AG08395 (cell line): ENCODE measurements around the gene NFKBIZ.

ENCODE experiments used
- DNase-seq: peaks from one replicate; pipeline ENCODE4 v3.0.0; 2012; ENCODE audit warnings: mixed read lengths, low spot score

Gene NFKBIZ

GRCh38 chr3:101848754-101849713 is at the start of gene NFKBIZ:
TSS of gene NFKBIZ (plus strand) at chr3:101849514. CDS start at chr3:101849629, 115 bp downstream.
- DNase-seq, result peak; percentile 97

- no peak for DNase-seq
These were observed 48.1 kb upstream of the NFKBIZ start for GRCh38 chr3:101801174-101801573.

- no peak for DNase-seq
These were observed 47.1 kb upstream of the NFKBIZ start for GRCh38 chr3:101802179-101802578.

- DNase-seq, result peak; percentile 78
These were observed 46.0 kb upstream of the NFKBIZ start for GRCh38 chr3:101803173-101803782.

GRCh38 chr3:101803939-101804338 is 45.4 kb upstream of the NFKBIZ start:
- DNase-seq, result no peak

- no peak for DNase-seq
These were observed 42.8 kb upstream of the NFKBIZ start for GRCh38 chr3:101806491-101806890.

- no peak for DNase-seq
These were observed 41.4 kb upstream of the NFKBIZ start for GRCh38 chr3:101807888-101808287.

- peak; percentile 43 for DNase-seq
These were observed 39.9 kb upstream of the NFKBIZ start for GRCh38 chr3:101809178-101810021.

- DNase-seq, result no peak
These were observed 39.3 kb upstream of the NFKBIZ start for GRCh38 chr3:101810022-101810418.

- no peak for DNase-seq
These were observed 37.4 kb upstream of the NFKBIZ start for GRCh38 chr3:101811875-101812274.

- DNase-seq, result no peak
These were observed 36.4 kb upstream of the NFKBIZ start for GRCh38 chr3:101812895-101813294.

- peak; percentile 39 for DNase-seq
These were observed 35.4 kb upstream of the NFKBIZ start for GRCh38 chr3:101813817-101814440.

GRCh38 chr3:101814835-101815234 is 34.5 kb upstream of the NFKBIZ start:
- DNase-seq, result no peak

GRCh38 chr3:101816215-101817149 is 32.8 kb upstream of the NFKBIZ start:
- peak; percentile 8 for DNase-seq

GRCh38 chr3:101817992-101818391 is 31.3 kb upstream of the NFKBIZ start:
- no peak for DNase-seq

- no peak for DNase-seq
These were observed 29.6 kb upstream of the NFKBIZ start for GRCh38 chr3:101819649-101820206.

GRCh38 chr3:101821503-101821902 is 27.8 kb upstream of the NFKBIZ start:
- DNase-seq, result no peak

- DNase-seq, result no peak
These were observed 25.8 kb upstream of the NFKBIZ start for GRCh38 chr3:101823525-101823924.

GRCh38 chr3:101824702-101825101 is 24.6 kb upstream of the NFKBIZ start:
- peak; percentile 26 for DNase-seq

GRCh38 chr3:101825904-101826445 is 23.3 kb upstream of the NFKBIZ start:
- DNase-seq, result peak; percentile 16
